AG04450 (cell line): ENCODE data around the gene IL1RL2. TPM values are rescaled to one million over a fixed set of nuclear protein-coding genes. Genes with fewer than 3 reads are reported as not detected.

ENCODE experiments used
- CTCF ChIA-PET: fragments of 300-600, 350-600 bp; formaldehyde crosslinking; extraction: SDS; loops from one replicate; lab custom pipeline; 2022; ENCODE audit warnings: antibody characterized with exemption, inconsistent platforms; lab: Charles Lee
- POLR2A ChIA-PET: fragments of 350-600 bp; formaldehyde crosslinking; extraction: SDS; loops from one replicate; lab custom pipeline; 2021; ENCODE audit warnings: antibody characterized with exemption, inconsistent platforms; lab: Yijun Ruan, JAX
- DNase-seq: peaks from one replicate; pipeline ENCODE4 v3.0.0-alpha.2; 2011; ENCODE audit warnings: low read depth, low spot score
- H3K27ac ChIP-seq: one replicate; pipeline ENCODE4 v1.5.1; 2012; ENCODE audit warnings: low read depth, low read length, control low read depth
- H3K27me3 ChIP-seq: one replicate; pipeline ENCODE4 v1.6.0; 2012; ENCODE audit warnings: low read length; ENCODE audit not compliant: control insufficient read depth, insufficient read depth
- H3K4me3 ChIP-seq: 2 replicates; pipeline ENCODE4 v1.5.1; 2011; ENCODE audit warnings: mild to moderate bottlenecking, low read depth, low read length, control low read depth
- H3K9me3 ChIP-seq: 2 replicates; pipeline ENCODE4 v1.5.1; 2012; ENCODE audit warnings: low read length; ENCODE audit not compliant: control insufficient read depth, insufficient read depth
- polyA plus RNA-seq: library from polyadenylated mRNA; depleted of rRNA; stranded (reverse); fragments of >200 nt; gene quantifications from 2 replicates; pipeline ENCODE4 v1.2.3, GENCODE V29; 2011
- TF ChIP-seq, protein P1 (sequence below): IDR thresholded peaks from 2 replicates; pipeline ENCODE4 v1.5.1; 2011; ENCODE audit warnings: low read depth, low read length, control low read depth, inconsistent platforms

Gene IL1RL2
- polyA plus RNA-seq, 1 experiment = 0.72 TPM

GRCh38 chr2:102179788-102180686 lies 6.8 kb upstream of the IL1RL2 start:
- CTCF ChIA-PET = interaction anchor here (0.7 to 2.7 kb wide), 5 partner anchors 14 to 296 kb away, joined by 3 to 13 read pairs (median 4); no protein-coding TSS in a partner anchor
- no peak for DNase-seq
- H3K4me3 ChIP-seq = no peak overlapping the region
- H3K27me3 ChIP-seq = no peaks in the 10 kb centered on the region
- TF ChIP-seq, protein P1, sequence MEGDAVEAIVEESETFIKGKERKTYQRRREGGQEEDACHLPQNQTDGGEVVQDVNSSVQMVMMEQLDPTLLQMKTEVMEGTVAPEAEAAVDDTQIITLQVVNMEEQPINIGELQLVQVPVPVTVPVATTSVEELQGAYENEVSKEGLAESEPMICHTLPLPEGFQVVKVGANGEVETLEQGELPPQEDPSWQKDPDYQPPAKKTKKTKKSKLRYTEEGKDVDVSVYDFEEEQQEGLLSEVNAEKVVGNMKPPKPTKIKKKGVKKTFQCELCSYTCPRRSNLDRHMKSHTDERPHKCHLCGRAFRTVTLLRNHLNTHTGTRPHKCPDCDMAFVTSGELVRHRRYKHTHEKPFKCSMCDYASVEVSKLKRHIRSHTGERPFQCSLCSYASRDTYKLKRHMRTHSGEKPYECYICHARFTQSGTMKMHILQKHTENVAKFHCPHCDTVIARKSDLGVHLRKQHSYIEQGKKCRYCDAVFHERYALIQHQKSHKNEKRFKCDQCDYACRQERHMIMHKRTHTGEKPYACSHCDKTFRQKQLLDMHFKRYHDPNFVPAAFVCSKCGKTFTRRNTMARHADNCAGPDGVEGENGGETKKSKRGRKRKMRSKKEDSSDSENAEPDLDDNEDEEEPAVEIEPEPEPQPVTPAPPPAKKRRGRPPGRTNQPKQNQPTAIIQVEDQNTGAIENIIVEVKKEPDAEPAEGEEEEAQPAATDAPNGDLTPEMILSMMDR = no peak
- H3K27ac ChIP-seq = no peak overlapping the region
- H3K9me3 ChIP-seq = no peaks in the 10 kb centered on the region
- POLR2A ChIA-PET = no interaction called here

- no peak overlapping the region for H3K27ac ChIP-seq
- no peaks in the 10 kb centered on the region for H3K9me3 ChIP-seq
- H3K27me3 ChIP-seq = no peaks in the 10 kb centered on the region
- no peak for DNase-seq
- TF ChIP-seq, protein P1 = no peak
- no peak overlapping the region for H3K4me3 ChIP-seq
- CTCF ChIA-PET = interaction anchor here (1.0 to 2.7 kb wide), 3 partner anchors 60 to 173 kb away, joined by 3 to 13 read pairs (median 6); no protein-coding TSS in a partner anchor
- POLR2A ChIA-PET = interaction anchor here (1.0 kb wide), 1 partner anchor 60 kb away, joined by 3 read pairs; no protein-coding TSS in a partner anchor
Observed at GRCh38 chr2:102180687-102180999, 6.2 kb upstream of the IL1RL2 start.

DNA sequence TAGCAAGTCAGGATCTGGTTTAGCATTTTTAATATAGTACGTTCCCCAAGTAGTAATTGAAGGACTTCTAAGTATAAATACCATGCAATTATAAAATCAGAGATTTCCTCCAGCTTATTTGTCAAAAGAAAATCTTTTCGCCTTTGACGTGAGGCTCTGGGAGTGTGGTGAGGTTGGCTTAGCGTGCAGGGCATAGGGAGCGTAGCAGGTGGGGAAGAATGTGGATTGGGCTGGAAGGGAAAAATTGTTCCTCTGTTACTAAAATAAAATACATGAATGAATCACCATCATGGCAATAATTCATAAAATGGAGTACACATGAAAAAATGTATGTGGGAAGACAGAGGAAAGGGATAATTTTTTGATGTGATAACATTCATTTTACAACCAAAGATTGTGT lies 5.4 kb upstream of the IL1RL2 start:
- POLR2A ChIA-PET = interaction anchor here (1.0 kb wide), 1 partner anchor 59 kb away, joined by 3 read pairs; no protein-coding TSS in a partner anchor
- Histone ChIP-seq H3K27ac (no peak overlapping the region), H3K4me3 (no peak overlapping the region), H3K9me3 (no peaks in the 10 kb centered on the region), H3K27me3 (no peaks in the 10 kb centered on the region)
- TF ChIP-seq, protein P1 = no peak
- CTCF ChIA-PET = interaction anchor here (1.0 to 2.7 kb wide), 2 partner anchors 60 to 161 kb away, joined by 5 to 13 read pairs; no protein-coding TSS in a partner anchor
- DNase-seq = no peak

DNA sequence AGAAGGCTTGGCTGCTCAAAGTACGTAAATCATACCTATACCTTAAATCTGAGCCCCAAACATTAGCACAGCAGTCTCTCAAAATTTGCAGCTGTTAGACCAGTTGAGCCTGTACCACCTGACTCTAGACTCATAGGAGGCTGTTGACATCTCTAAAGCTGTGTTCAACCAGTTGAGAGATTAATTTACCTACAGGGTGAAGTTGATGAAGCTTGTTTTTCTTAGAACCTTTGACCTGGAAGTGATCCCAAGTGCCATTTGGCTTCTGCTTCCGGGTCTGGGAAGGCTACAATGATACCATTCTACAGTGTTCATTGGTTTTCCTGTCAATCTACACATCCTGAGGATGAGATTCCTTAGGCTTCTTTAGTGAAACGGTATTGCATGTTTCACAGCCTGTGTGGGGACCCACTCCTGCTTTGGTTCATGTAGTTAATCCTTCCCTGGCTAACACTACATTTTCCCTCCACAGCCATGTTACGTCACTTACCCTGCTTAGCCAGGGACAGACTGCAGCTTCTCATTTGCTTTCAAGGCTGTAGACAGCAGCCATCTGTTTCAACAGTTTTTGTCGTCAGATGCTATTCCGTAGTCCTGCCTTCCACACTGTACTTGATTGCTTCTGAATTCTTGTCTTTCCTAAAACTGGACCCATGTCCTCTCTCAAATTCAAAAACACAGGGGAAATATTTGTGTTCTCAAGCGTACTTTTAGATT lies 4.7 kb upstream of the IL1RL2 start:
- CTCF ChIA-PET = interaction anchor here (1.0 to 2.7 kb wide), 2 partner anchors 59 to 162 kb away, joined by 5 to 13 read pairs; no protein-coding TSS in a partner anchor
- TF ChIP-seq, protein P1 = no peak

More for the DNA sequence above, 4.7 kb upstream of the IL1RL2 start:
- no peaks in the 10 kb centered on the region for H3K27me3 ChIP-seq
- POLR2A ChIA-PET = interaction anchor here (1.0 kb wide), 1 partner anchor 59 kb away, joined by 3 read pairs; no protein-coding TSS in a partner anchor
- H3K9me3 ChIP-seq = no peaks in the 10 kb centered on the region; the same call in 1 of the 2 replicates
- H3K27ac ChIP-seq = no peak overlapping the region
- H3K4me3 ChIP-seq = no peak overlapping the region
- DNase-seq = no peak
